Thyroid gland (tissue), 4 donors: ENCODE data around the gene RBMS1. TPM values are rescaled to one million over a fixed set of nuclear protein-coding genes. Genes with fewer than 3 reads are reported as not detected.

Experiments used
- DNase-seq, 2 donors: peaks; one replicate each; pipeline ENCODE4 v3.0.0-alpha.2; 2019
- H3K27ac ChIP-seq, 3 donors: fragments of 200-600 bp; sonication (generic); 1 replicate in 2 of 3; 2 replicates in 1 of 3; pipeline ENCODE4 v1.5.1; 2016 to 2019; ENCODE audit warnings: mild to moderate bottlenecking in 1 of 3, moderate library complexity in 1 of 3
- H3K27me3 ChIP-seq: fragments of 200-600 bp; sonication (generic); one replicate; pipeline ENCODE4 v1.5.1; 2019
- H3K36me3 ChIP-seq, 2 donors: fragments of 200-600 bp; sonication (generic); one replicate each; pipeline ENCODE4 v1.5.1; 2016 to 2019
- H3K4me1 ChIP-seq, 2 donors: fragments of 200-600 bp; sonication (generic); one replicate each; pipeline ENCODE4 v1.5.1; 2017 to 2019
- H3K4me3 ChIP-seq, 3 donors: fragments of 200-600 bp; sonication (generic); replicated peaks in 1 of 3; 1 replicate in 2 of 3; 2 replicates in 1 of 3; pipeline ENCODE4 v1.5.1; 2016; ENCODE audit warnings: mild to moderate bottlenecking in 1 of 3
- H3K9me3 ChIP-seq: fragments of 200-600 bp; sonication (generic); one replicate; pipeline ENCODE4 v1.5.1; 2017
- POLR2A ChIP-seq, 2 donors: fragments of 450-650 bp; IDR thresholded peaks; one replicate each; pipeline ENCODE4 v1.6.1; 2017; ENCODE audit warnings: antibody characterized with exemption in 2 of 2, mild to moderate bottlenecking in 2 of 2, moderate library complexity in 1 of 2
- WGBS, 2 donors: methylation state at CpG; one replicate each; pipeline ENCODE4 v1.1.5; 2017; 5-methylcytosine and 5-hydroxymethylcytosine counted together
- intact Hi-C: fragments of 100-400 bp; cut with DNase I; formaldehyde crosslinking; loops from one replicate; pipeline ENCODE4 v1.15.1; 2023
- total RNA-seq, 4 donors: library from RNA; depleted of rRNA; stranded (reverse); fragments of >200 nt; gene quantifications; one replicate each; pipeline ENCODE4 v1.2.3, GENCODE V29; 2016
- TF ChIP-seq, protein P1 (sequence below), 6 experiments: fragments of 200-600 bp in 3 of 6; fragments of 450-650 bp in 3 of 6; sonication (generic) in 3 of 6; IDR thresholded peaks; one replicate each; pipeline ENCODE4 v1.5.1; 2016 to 2019; ENCODE audit warnings: antibody characterized with exemption in 6 of 6, mild to moderate bottlenecking in 2 of 6, inconsistent platforms in 1 of 6, moderate library complexity in 1 of 6

The RBMS1 gene
- total RNA-seq, 4 donors from 2014 or later = 50.9 to 80.1 (median 69.0) TPM

- no peaks in the 10 kb centered on the region for H3K27me3 ChIP-seq
- peak overlapping the region in 1 of 3 donors; percentile 2 for H3K27ac ChIP-seq
- 68 to 69% methylated on average over 3 of the region's 3 CpGs for WGBS, 2 donors
- H3K36me3 ChIP-seq = no peaks in the 10 kb centered on the region
- H3K4me1 ChIP-seq = peaks cover 17 to 20% of the 10 kb centered on the region in 2 donors
- DNase-seq = no peak
- TF ChIP-seq, protein P1, sequence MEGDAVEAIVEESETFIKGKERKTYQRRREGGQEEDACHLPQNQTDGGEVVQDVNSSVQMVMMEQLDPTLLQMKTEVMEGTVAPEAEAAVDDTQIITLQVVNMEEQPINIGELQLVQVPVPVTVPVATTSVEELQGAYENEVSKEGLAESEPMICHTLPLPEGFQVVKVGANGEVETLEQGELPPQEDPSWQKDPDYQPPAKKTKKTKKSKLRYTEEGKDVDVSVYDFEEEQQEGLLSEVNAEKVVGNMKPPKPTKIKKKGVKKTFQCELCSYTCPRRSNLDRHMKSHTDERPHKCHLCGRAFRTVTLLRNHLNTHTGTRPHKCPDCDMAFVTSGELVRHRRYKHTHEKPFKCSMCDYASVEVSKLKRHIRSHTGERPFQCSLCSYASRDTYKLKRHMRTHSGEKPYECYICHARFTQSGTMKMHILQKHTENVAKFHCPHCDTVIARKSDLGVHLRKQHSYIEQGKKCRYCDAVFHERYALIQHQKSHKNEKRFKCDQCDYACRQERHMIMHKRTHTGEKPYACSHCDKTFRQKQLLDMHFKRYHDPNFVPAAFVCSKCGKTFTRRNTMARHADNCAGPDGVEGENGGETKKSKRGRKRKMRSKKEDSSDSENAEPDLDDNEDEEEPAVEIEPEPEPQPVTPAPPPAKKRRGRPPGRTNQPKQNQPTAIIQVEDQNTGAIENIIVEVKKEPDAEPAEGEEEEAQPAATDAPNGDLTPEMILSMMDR (IDR thresholded peaks at IDR 0.05) = no peak
- no peak for TF ChIP-seq POLR2A (IDR thresholded peaks at IDR 0.05)
- H3K9me3 ChIP-seq = no peaks in the 10 kb centered on the region
- no peak overlapping the region for H3K4me3 ChIP-seq
- intact Hi-C loops = no loop called here
Measured at GRCh38 chr2:160465406-160465805, 28.2 kb downstream of the RBMS1 start.

DNA sequence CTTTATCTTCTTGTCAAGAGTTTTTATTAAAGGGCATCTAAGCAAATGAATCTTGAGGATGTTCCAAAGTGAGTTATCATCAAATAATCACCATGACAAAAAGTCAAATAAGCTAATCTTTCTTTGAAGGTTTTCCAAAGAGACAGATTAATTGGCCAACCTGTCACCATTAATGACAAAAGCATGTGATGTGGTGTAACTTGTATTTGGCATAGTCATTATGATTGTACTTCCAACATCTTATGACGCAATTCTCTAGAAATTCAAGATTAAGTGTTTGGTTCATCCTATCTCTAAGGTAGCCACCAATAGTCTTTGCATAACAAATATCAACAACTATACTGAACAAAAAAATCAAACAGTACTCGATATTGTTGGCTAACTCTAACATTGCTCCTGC, 28.6 kb downstream of the RBMS1 start:
- intact Hi-C loops = no loop called here
- H3K4me1 ChIP-seq = peaks cover 17 to 20% of the 10 kb centered on the region in 2 donors
- TF ChIP-seq, protein P1 (IDR thresholded peaks at IDR 0.05) = no peak
- TF ChIP-seq POLR2A (IDR thresholded peaks at IDR 0.05) = no peak
- no peak overlapping the region for H3K4me3 ChIP-seq
- 85 to 89% methylated on average over 2 of the region's 2 CpGs for WGBS, 2 donors
- DNase-seq = no peak
- peak overlapping the region in 1 of 3 donors; percentile 2 for H3K27ac ChIP-seq
- H3K9me3 ChIP-seq = no peaks in the 10 kb centered on the region
- H3K27me3 ChIP-seq = no peaks in the 10 kb centered on the region
- H3K36me3 ChIP-seq = no peaks in the 10 kb centered on the region

DNA sequence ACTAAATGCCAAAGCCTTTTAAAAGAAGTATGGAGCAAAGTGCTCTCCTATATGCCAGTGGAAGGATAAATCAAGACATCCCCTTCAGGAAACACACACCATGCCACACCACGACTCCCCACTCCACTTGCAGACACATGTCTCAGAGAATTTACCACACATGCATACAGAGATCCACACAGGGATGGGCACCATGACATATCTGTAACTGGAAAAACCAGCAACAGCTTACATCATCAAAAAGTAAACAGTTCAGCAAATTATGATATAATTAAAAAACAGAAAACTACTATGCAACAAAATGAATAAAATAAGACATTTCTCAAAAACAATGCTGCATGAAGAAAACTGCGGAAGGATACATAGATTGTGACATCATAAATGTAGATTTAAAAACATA, 29.6 kb downstream of the RBMS1 start:
- Histone ChIP-seq H3K4me3 (no peak overlapping the region), H3K9me3 (no peaks in the 10 kb centered on the region), H3K36me3 (no peaks in the 10 kb centered on the region), H3K27me3 (no peaks in the 10 kb centered on the region), H3K27ac (no peak overlapping the region), H3K4me1 (peaks cover 17 to 20% of the 10 kb centered on the region in 2 donors)
- DNase-seq = no peak
- intact Hi-C loops = no loop called here
- TF ChIP-seq, protein P1 (IDR thresholded peaks at IDR 0.05) = no peak
- TF ChIP-seq POLR2A (IDR thresholded peaks at IDR 0.05) = no peak
- WGBS, 2 donors = 94 to 96% methylated on average over 2 of the region's 2 CpGs

GRCh38 chr2:160463245-160463644, 30.4 kb downstream of the RBMS1 start:
- Histone ChIP-seq H3K9me3 (no peaks in the 10 kb centered on the region), H3K27ac (no peak overlapping the region), H3K27me3 (no peaks in the 10 kb centered on the region), H3K4me1 (peaks cover 17 to 20% of the 10 kb centered on the region in 2 donors), H3K4me3 (no peak overlapping the region), H3K36me3 (no peaks in the 10 kb centered on the region)
- 91 to 98% methylated on average over 9 of the region's 9 CpGs for WGBS, 2 donors
- intact Hi-C loops = no loop called here
- TF ChIP-seq, protein P1 (IDR thresholded peaks at IDR 0.05) = no peak
- no peak for TF ChIP-seq POLR2A (IDR thresholded peaks at IDR 0.05)
- no peak for DNase-seq

- intact Hi-C loops = no loop called here
- no peak overlapping the region for H3K27ac ChIP-seq
- H3K4me1 ChIP-seq = peaks cover 7 to 13% of the 10 kb centered on the region in 2 donors
Measured at GRCh38 chr2:160460333-160460731, 33.3 kb downstream of the RBMS1 start.

More at GRCh38 chr2:160460333-160460731, 33.3 kb downstream of the RBMS1 start:
- no peak overlapping the region for H3K4me3 ChIP-seq
- no peaks in the 10 kb centered on the region for H3K27me3 ChIP-seq
- no peak for TF ChIP-seq POLR2A (IDR thresholded peaks at IDR 0.05)
- TF ChIP-seq, protein P1 (IDR thresholded peaks at IDR 0.05) = no peak
- DNase-seq = no peak
- no peaks in the 10 kb centered on the region for H3K9me3 ChIP-seq
- H3K36me3 ChIP-seq = no peaks in the 10 kb centered on the region
- 87 to 97% methylated on average over 4 of the region's 4 CpGs for WGBS, 2 donors
